Thoracic aorta (tissue), 2 donors: Measurements from ENCODE around the gene ALDH1A3. TPM values are rescaled to one million over a fixed set of nuclear protein-coding genes. Genes with fewer than 3 reads are reported as not detected.

Source experiments
- ATAC-seq: fragments of 150-250 bp; one replicate; pipeline ENCODE4 v1.8.0; 2017; ENCODE audit warnings: low read depth; ENCODE audit not compliant: insufficient number of reproducible peaks, low FRiP score
- DNase-seq: peaks from one replicate; pipeline ENCODE4 v3.0.0-alpha.2; 2020; ENCODE audit warnings: low spot score
- H3K27ac ChIP-seq, 2 donors: fragments of 200-600 bp; sonication (generic); 1 replicate in 1 of 2; 2 replicates in 1 of 2; pipeline ENCODE4 v1.5.1; 2016; ENCODE audit warnings: mild to moderate bottlenecking in 2 of 2, moderate library complexity in 2 of 2
- H3K27me3 ChIP-seq: fragments of 200-600 bp; sonication (generic); replicated peaks from 2 replicates; pipeline ENCODE4 v1.6.0; 2016; ENCODE audit warnings: mild to moderate bottlenecking; ENCODE audit not compliant: insufficient read depth
- H3K36me3 ChIP-seq: fragments of 200-600 bp; sonication (generic); one replicate; pipeline ENCODE4 v1.5.1; 2016
- H3K4me1 ChIP-seq, 2 donors: fragments of 200-600 bp; sonication (generic); 1 replicate in 1 of 2; 2 replicates in 1 of 2; pipeline versions ENCODE4 v1.5.1 to v1.6.0; 2016; ENCODE audit warnings: low read depth in 2 of 2, mild to moderate bottlenecking in 1 of 2; ENCODE audit not compliant: control insufficient read depth in 1 of 2
- H3K4me3 ChIP-seq: fragments of 200-600 bp; sonication (generic); 2 replicates; pipeline ENCODE4 v1.5.1; 2016; ENCODE audit warnings: mild to moderate bottlenecking
- H3K9me3 ChIP-seq: fragments of 200-600 bp; sonication (generic); 2 replicates; pipeline ENCODE4 v1.5.1; 2016
- CTCF ChIP-seq: fragments of 200-600 bp; sonication (generic); IDR thresholded peaks from one replicate; pipeline ENCODE4 v1.5.1; 2019; ENCODE audit warnings: antibody characterized with exemption
- total RNA-seq, 2 donors: library from RNA; depleted of rRNA; stranded (reverse); fragments of >200 nt; gene quantifications; one replicate each; pipeline versions ENCODE4 v1.1.0 to v1.2.3, GENCODE V29; 2016

The ALDH1A3 gene
- total RNA-seq, 2 donors from 2014 or later, result 3.2 to 21.8 TPM

GRCh38 chr15:100905850-100906249 lies 26.2 kb downstream of the ALDH1A3 start:
- no peak for DNase-seq
- no peak for ATAC-seq
- TF ChIP-seq CTCF, result no peak
- Histone ChIP-seq H3K4me1 (peaks cover 0 to 10% of the 10 kb centered on the region in 2 donors), H3K36me3 (no peaks in the 10 kb centered on the region), H3K27me3 (no peaks in the 10 kb centered on the region), H3K9me3 (no peaks in the 10 kb centered on the region), H3K4me3 (no peak overlapping the region), H3K27ac (no peak overlapping the region)

- H3K27ac ChIP-seq, result no peak overlapping the region
- H3K9me3 ChIP-seq, result no peaks in the 10 kb centered on the region
- no peak for DNase-seq
- H3K4me1 ChIP-seq, result no peaks in the 10 kb centered on the region
- no peaks in the 10 kb centered on the region for H3K36me3 ChIP-seq
- H3K27me3 ChIP-seq, result no peaks in the 10 kb centered on the region
- no peak for TF ChIP-seq CTCF
- no peak for ATAC-seq
- H3K4me3 ChIP-seq, result no peak overlapping the region
These were observed 28.8 kb downstream of the ALDH1A3 start for GRCh38 chr15:100908466-100908865.

GRCh38 chr15:100909565-100909964 lies 29.9 kb downstream of the ALDH1A3 start:
- TF ChIP-seq CTCF, result no peak
- no peaks in the 10 kb centered on the region for H3K27me3 ChIP-seq
- DNase-seq, result no peak
- no peak overlapping the region for H3K4me3 ChIP-seq
- ATAC-seq, result no peak
- no peaks in the 10 kb centered on the region for H3K36me3 ChIP-seq
- no peaks in the 10 kb centered on the region for H3K4me1 ChIP-seq
- H3K9me3 ChIP-seq, result no peaks in the 10 kb centered on the region
- no peak overlapping the region for H3K27ac ChIP-seq

GRCh38 chr15:100909989-100910955 lies 30.6 kb downstream of the ALDH1A3 start:
- H3K4me1 ChIP-seq, result no peaks in the 10 kb centered on the region
- no peaks in the 10 kb centered on the region for H3K27me3 ChIP-seq
- H3K9me3 ChIP-seq, result no peaks in the 10 kb centered on the region
- H3K4me3 ChIP-seq, result no peak overlapping the region
- no peaks in the 10 kb centered on the region for H3K36me3 ChIP-seq
- TF ChIP-seq CTCF, result no peak
- ATAC-seq (no peak), DNase-seq (no peak)
- no peak overlapping the region for H3K27ac ChIP-seq

- Histone ChIP-seq H3K9me3 (no peaks in the 10 kb centered on the region), H3K27me3 (no peaks in the 10 kb centered on the region), H3K4me1 (no peaks in the 10 kb centered on the region), H3K4me3 (no peak overlapping the region), H3K36me3 (no peaks in the 10 kb centered on the region), H3K27ac (no peak overlapping the region)
- ATAC-seq (no peak), DNase-seq (no peak)
- TF ChIP-seq CTCF, result no peak
These were observed 31.5 kb downstream of the ALDH1A3 start for GRCh38 chr15:100911086-100911485.
